ENCODE results near the gene ZNF467.

GRCh38 chr7:149765399-149766121 is 7.8 kb downstream of the ZNF467 start:
- TF ChIP-seq EZH2 (IDR thresholded peaks at IDR 0.05; ENCODE audit: low read depth, low read length, severe bottlenecking) = peak; percentile 99
- peak; percentile 63 for TF ChIP-seq MAX (IDR thresholded peaks at IDR 0.05)
- TF ChIP-seq SP1 (IDR thresholded peaks at IDR 0.05; ENCODE audit: low read depth, low read length) = no peak
- TF ChIP-seq CTCF (IDR thresholded peaks at IDR 0.05; ENCODE audit: control extremely low read depth in 1 of 3, insufficient read depth in 1 of 3, low read depth in 1 of 3, low read length in 3 of 3) = no peak
- no peak for TF ChIP-seq EP300 (IDR thresholded peaks at IDR 0.05; ENCODE audit: borderline replicate concordance in 1 of 2, low read depth in 2 of 2, low read length in 2 of 2)
- no peak for TF ChIP-seq SRF (IDR thresholded peaks at IDR 0.05; ENCODE audit: low read depth, low read length)
- TF ChIP-seq SUZ12 (IDR thresholded peaks at IDR 0.05; ENCODE audit: low read length) = peak; percentile 99

Data from H1 (cell line).